Bronchial epithelial cell (primary cell): ENCODE measurements around the gene SUN1. TPM values are rescaled to one million over a fixed set of nuclear protein-coding genes. Genes with fewer than 3 reads are reported as not detected.

ENCODE experiments used
- DNase-seq: peaks from one replicate; pipeline ENCODE4 v3.0.0-alpha.2; 2010; ENCODE audit warnings: low read depth
- FAIRE-seq: peaks from 2 replicates; lab custom pipeline; 2011; peaks lifted over from hg19 to GRCh38; lab: Jason Lieb, UNC
- H3K27me3 ChIP-seq: 2 replicates; pipeline ENCODE4 v1.5.1; 2011; ENCODE audit warnings: low read length; ENCODE audit not compliant: control insufficient read depth, insufficient read depth
- H3K36me3 ChIP-seq: 2 replicates; pipeline ENCODE4 v1.5.1; 2011; ENCODE audit warnings: low read length; ENCODE audit not compliant: control insufficient read depth, insufficient read depth
- H3K4me3 ChIP-seq: 2 replicates; pipeline ENCODE4 v1.5.1; 2011; ENCODE audit warnings: mild to moderate bottlenecking, low read depth, low read length, control low read depth
- CTCF ChIP-seq: IDR thresholded peaks from 2 replicates; pipeline ENCODE4 v1.5.1; 2011; ENCODE audit warnings: mild to moderate bottlenecking, moderate library complexity, low read length, control low read depth, inconsistent platforms; ENCODE audit not compliant: insufficient read depth, severe bottlenecking
- total RNA-seq: library from RNA; depleted of rRNA; stranded (reverse); fragments of >200 nt; gene quantifications from 2 replicates; pipeline ENCODE4 v1.2.1, GENCODE V29; 2014

Gene SUN1
- total RNA-seq, 1 donor from 2014 or later, result 176 TPM

GRCh38 chr7:888081-889024 lies 56.1 kb downstream of the SUN1 start:
- no peak for TF ChIP-seq CTCF
- H3K4me3 ChIP-seq, result no peak overlapping the region
- peaks cover 34% of the 10 kb centered on the region for H3K36me3 ChIP-seq
- DNase-seq (no peak), FAIRE-seq (peak; percentile 23)
- no peaks in the 10 kb centered on the region for H3K27me3 ChIP-seq

GRCh38 chr7:889025-889390 lies 56.7 kb downstream of the SUN1 start:
- Histone ChIP-seq H3K36me3 (peaks cover 38% of the 10 kb centered on the region), H3K27me3 (no peaks in the 10 kb centered on the region), H3K4me3 (no peak overlapping the region)
- TF ChIP-seq CTCF, result no peak
- no peak for DNase-seq
- FAIRE-seq, result no peak

GRCh38 chr7:889391-889790 lies 57.1 kb downstream of the SUN1 start:
- no peak for DNase-seq
- Histone ChIP-seq H3K36me3 (peaks cover 40% of the 10 kb centered on the region), H3K4me3 (no peak overlapping the region), H3K27me3 (no peaks in the 10 kb centered on the region)
- no peak for TF ChIP-seq CTCF
- no peak for FAIRE-seq

GRCh38 chr7:890868-891267 lies 58.6 kb downstream of the SUN1 start:
- TF ChIP-seq CTCF, result no peak
- no peak for FAIRE-seq
- Histone ChIP-seq H3K27me3 (no peaks in the 10 kb centered on the region), H3K36me3 (peaks cover 44% of the 10 kb centered on the region), H3K4me3 (no peak overlapping the region)
- DNase-seq, result no peak

- Histone ChIP-seq H3K27me3 (no peaks in the 10 kb centered on the region), H3K4me3 (no peak overlapping the region), H3K36me3 (peaks cover 42% of the 10 kb centered on the region)
- no peak for DNase-seq
- no peak for TF ChIP-seq CTCF
- no peak for FAIRE-seq
These were observed 59.0 kb downstream of the SUN1 start for GRCh38 chr7:891291-891690.
